SK-N-SH (cell line): ENCODE results near the gene ASTN2. TPM values are rescaled to one million over a fixed set of nuclear protein-coding genes. Genes with fewer than 3 reads are reported as not detected.

Experiments
- CTCF ChIA-PET: fragments of 300-600, 350-600 bp; formaldehyde crosslinking; extraction: SDS; loops from one replicate; lab custom pipeline; 2021; lab: Yijun Ruan, JAX
- POLR2A ChIA-PET: fragments of 350-600 bp; sonication (Branson Sonifier 250); formaldehyde crosslinking; extraction: SDS; loops from one replicate; lab custom pipeline; 2020; ENCODE audit warnings: antibody characterized with exemption, inconsistent platforms; lab: Yijun Ruan, JAX
- DNase-seq: peaks from one replicate; pipeline ENCODE4 v3.0.0; 2012
- H2AFZ ChIP-seq: fragments of 200-600 bp; sonication (generic); 2 replicates; pipeline ENCODE4 v1.8.1; 2016; ENCODE audit warnings: antibody characterized with exemption, mild to moderate bottlenecking, low read depth
- H3F3A ChIP-seq: fragments of 200-600 bp; sonication (generic); replicated peaks from 2 replicates; pipeline ENCODE3; 2016; ENCODE audit warnings: antibody characterized with exemption, mild to moderate bottlenecking; ENCODE audit not compliant: insufficient read depth
- H3K27ac ChIP-seq, 2 experiments: fragments of 200-500 bp in 1 of 2; fragments of 200-600 bp in 1 of 2; sonication (Bioruptor generic) in 1 of 2; sonication (generic), shearing (Covaris generic) in 1 of 2; 2 replicates each; pipeline versions ENCODE4 v1.5.1 to v1.6.1; 2014 to 2016; ENCODE audit warnings: low read depth in 2 of 2, inconsistent platforms in 1 of 2, low read length in 1 of 2, mild to moderate bottlenecking in 1 of 2, mixed read lengths in 1 of 2
- H3K27me3 ChIP-seq: fragments of 200-600 bp; sonication (generic), shearing (Covaris generic); 2 replicates; pipeline ENCODE4 v1.6.1; 2016; ENCODE audit warnings: mixed run types; ENCODE audit not compliant: insufficient read depth
- H3K36me3 ChIP-seq, 2 experiments: fragments of 200-500 bp in 1 of 2; fragments of 200-600 bp in 1 of 2; sonication (Bioruptor generic) in 1 of 2; sonication (generic) in 1 of 2; replicated peaks in 1 of 2; 2 replicates each; pipeline versions ENCODE3 to v1.5.1; 2014 to 2016; ENCODE audit warnings: low read length in 1 of 2, mild to moderate bottlenecking in 1 of 2; ENCODE audit not compliant: insufficient read depth in 2 of 2, control insufficient read depth in 1 of 2
- H3K4me1 ChIP-seq, 2 experiments: fragments of 200-500 bp in 1 of 2; fragments of 200-600 bp in 1 of 2; sonication (Bioruptor generic) in 1 of 2; sonication (generic), shearing (Covaris generic) in 1 of 2; 2 replicates each; pipeline versions ENCODE4 v1.5.1 to v1.6.1; 2014 to 2016; ENCODE audit warnings: low read depth in 1 of 2, low read length in 1 of 2, mixed run types in 1 of 2; ENCODE audit not compliant: insufficient read depth in 2 of 2, control insufficient read depth in 1 of 2
- H3K4me2 ChIP-seq: fragments of 200-600 bp; sonication (generic), shearing (Covaris generic); 2 replicates; pipeline ENCODE4 v1.6.1; 2017; ENCODE audit warnings: mixed run types
- H3K4me3 ChIP-seq, 2 experiments: fragments of 200-500 bp in 1 of 2; fragments of 200-600 bp in 1 of 2; sonication (Bioruptor generic) in 1 of 2; sonication (generic), shearing (Covaris generic) in 1 of 2; 2 replicates each; pipeline versions ENCODE4 v1.5.1 to v1.8.1; 2014 to 2016; ENCODE audit warnings: low read depth in 2 of 2, inconsistent platforms in 1 of 2, low read length in 1 of 2, mild to moderate bottlenecking in 1 of 2, mixed read lengths in 1 of 2, moderate library complexity in 1 of 2
- H3K79me2 ChIP-seq: fragments of 200-600 bp; sonication (generic); 2 replicates; pipeline ENCODE4 v1.8.1; 2017; ENCODE audit warnings: mild to moderate bottlenecking; ENCODE audit not compliant: insufficient read depth
- H3K9ac ChIP-seq: fragments of 200-600 bp; sonication (generic); 2 replicates; pipeline ENCODE4 v1.6.1; 2017; ENCODE audit warnings: mixed run types
- H3K9me2 ChIP-seq: fragments of 200-600 bp; sonication (generic); 2 replicates; pipeline ENCODE4 v1.6.1; 2017; ENCODE audit warnings: mixed run types
- H3K9me3 ChIP-seq: fragments of 200-600 bp; sonication (generic); 2 replicates; pipeline ENCODE4 v1.6.1; 2017; ENCODE audit warnings: mixed run types, mild to moderate bottlenecking, moderate library complexity
- H4K20me1 ChIP-seq: fragments of 200-600 bp; sonication (generic); 2 replicates; pipeline ENCODE4 v1.6.1; 2017; ENCODE audit warnings: mild to moderate bottlenecking, mixed run types; ENCODE audit not compliant: insufficient read depth
- CTCF ChIP-seq: fragments of 200-600 bp; sonication (generic); IDR thresholded peaks from 2 replicates; pipeline ENCODE4 v1.6.1; 2017; ENCODE audit warnings: antibody characterized with exemption, mild to moderate bottlenecking, moderate library complexity
- ELF1 ChIP-seq: IDR thresholded peaks from 2 replicates; pipeline ENCODE4 v1.4.0; 2012
- EZH2phosphoT487 ChIP-seq: fragments of 200-600 bp; sonication (generic); IDR thresholded peaks from 2 replicates; pipeline ENCODE4 v1.6.1; 2017; ENCODE audit warnings: low read depth, mixed run types, mild to moderate bottlenecking, antibody characterized with exemption, moderate library complexity, borderline replicate concordance
- FOXJ3 ChIP-seq: sonication (generic); formaldehyde crosslinking; IDR thresholded peaks from 2 replicates; pipeline ENCODE4 v1.5.1; 2020; ENCODE audit warnings: mild to moderate bottlenecking, missing genetic modification reagents
- FOXM1 ChIP-seq: IDR thresholded peaks from 2 replicates; pipeline ENCODE4 v1.4.0; 2012; ENCODE audit warnings: low read depth, mild to moderate bottlenecking
- GABPA ChIP-seq: IDR thresholded peaks from 2 replicates; pipeline ENCODE4 v1.4.0; 2012; ENCODE audit warnings: low read depth, mild to moderate bottlenecking
- IRF3 ChIP-seq: fragments of 150-350 bp; IDR thresholded peaks from 2 replicates; pipeline ENCODE4 v1.6.1; 2016; ENCODE audit warnings: mild to moderate bottlenecking, low read depth, low read length
- JUND ChIP-seq: IDR thresholded peaks from 2 replicates; pipeline ENCODE4 v1.4.0; 2012
- MEF2A ChIP-seq: IDR thresholded peaks from 2 replicates; pipeline ENCODE4 v1.4.0; 2012; ENCODE audit warnings: low read depth, borderline replicate concordance
- MXI1 ChIP-seq: IDR thresholded peaks from 2 replicates; pipeline ENCODE4 v1.6.1; 2012; ENCODE audit warnings: mild to moderate bottlenecking, low read depth, low read length, improper control_type of control experiment
- NFIC ChIP-seq: IDR thresholded peaks from 2 replicates; pipeline ENCODE4 v1.4.0; 2012; ENCODE audit warnings: borderline replicate concordance
- NRF1 ChIP-seq: IDR thresholded peaks from 2 replicates; pipeline ENCODE4 v1.6.1; 2012; ENCODE audit warnings: low read depth, mild to moderate bottlenecking, low read length
- POLR2AphosphoS5 ChIP-seq: IDR thresholded peaks from 2 replicates; pipeline ENCODE4 v1.6.1; 2012; ENCODE audit warnings: low read depth, low read length
- RCOR1 ChIP-seq: fragments of 150-350 bp; IDR thresholded peaks from 2 replicates; pipeline ENCODE4 v1.6.1; 2017; ENCODE audit warnings: antibody characterized with exemption, low read length
- REST ChIP-seq: IDR thresholded peaks from 2 replicates; pipeline ENCODE4 v1.6.1; 2012; ENCODE audit warnings: mild to moderate bottlenecking, low read depth, low read length, moderate library complexity
- RXRA ChIP-seq: IDR thresholded peaks from 2 replicates; pipeline ENCODE4 v1.4.0; 2012; ENCODE audit warnings: low read depth, mild to moderate bottlenecking, borderline replicate concordance
- SIN3A ChIP-seq: IDR thresholded peaks from 2 replicates; pipeline ENCODE4 v1.6.1; 2012; ENCODE audit warnings: low read depth, mild to moderate bottlenecking, low read length, moderate library complexity, borderline replicate concordance
- SMC3 ChIP-seq: IDR thresholded peaks from 2 replicates; pipeline ENCODE4 v1.6.1; 2012; ENCODE audit warnings: low read depth, low read length, improper control_type of control experiment
- TAF1 ChIP-seq: IDR thresholded peaks from 2 replicates; pipeline ENCODE4 v1.6.1; 2012; ENCODE audit warnings: low read depth, mild to moderate bottlenecking, low read length, moderate library complexity, borderline replicate concordance
- USF2 ChIP-seq: fragments of 150-350 bp; IDR thresholded peaks from 2 replicates; pipeline ENCODE4 v1.6.1; 2017; ENCODE audit warnings: antibody characterized with exemption, low read length, low read depth, borderline replicate concordance
- WGBS: methylation state at CpG from one replicate; pipeline ENCODE4 v1.1.6; 2017; ENCODE audit warnings: low lambda C conversion rate; 5-methylcytosine and 5-hydroxymethylcytosine counted together
- polyA plus RNA-seq, 3 experiments: library from polyadenylated mRNA; depleted of rRNA; stranded (reverse); fragments of >200 nt; gene quantifications; 2 replicates each; pipeline ENCODE4 v1.2.3, GENCODE V29; 2012

Gene ASTN2
- polyA plus RNA-seq, 1 of the 3 experiments (the other 2 are of a cell fraction): 6.6 TPM

- Histone ChIP-seq H3K27me3 (no peaks in the 10 kb centered on the region), H3K9me3 (no peaks in the 10 kb centered on the region), H2AFZ (no peak overlapping the region), H4K20me1 (no peaks in the 10 kb centered on the region), H3K27ac (no peak overlapping the region), H3K9me2 (no peaks in the 10 kb centered on the region), H3K9ac (no peak overlapping the region), H3K79me2 (no peaks in the 10 kb centered on the region), H3K4me2 (no peak overlapping the region)
- POLR2A ChIA-PET: no interaction called here
- CTCF ChIA-PET: no interaction called here
- TF ChIP-seq TAF1 (no peak), ELF1 (no peak)
- TF ChIP-seq, all 33 proteins: peak for 0
- Histone ChIP-seq H3F3A (no peaks in the 10 kb centered on the region), H3K4me1 (no peaks in the 10 kb centered on the region), H3K36me3 (peaks cover 0 to 12% of the 10 kb centered on the region in 2 experiments), H3K4me3 (no peak overlapping the region)
- WGBS: 81% methylated on average over 8 of the region's 11 CpGs
- DNase-seq: no peak
Measured at GRCh38 chr9:116437411-116438370, 977.2 kb downstream of the ASTN2 start.

- no peak for DNase-seq
- CTCF ChIA-PET: no interaction called here
- TF ChIP-seq MEF2A (no peak), SIN3A (no peak), CTCF (no peak), POLR2AphosphoS5 (no peak), IRF3 (no peak), NRF1 (no peak), GABPA (no peak), NFIC (no peak), FOXM1 (no peak), REST (no peak), USF2 (no peak), SMC3 (no peak), FOXJ3 (no peak), RCOR1 (no peak), JUND (no peak), RXRA (no peak), EZH2phosphoT487 (no peak), MXI1 (no peak)
- TF ChIP-seq, all 33 proteins: peak for 0
- Histone ChIP-seq H3K27me3 (no peaks in the 10 kb centered on the region), H3K27ac (no peak overlapping the region), H3K4me1 (no peaks in the 10 kb centered on the region), H3F3A (no peaks in the 10 kb centered on the region), H3K9ac (no peak overlapping the region), H3K4me3 (no peak overlapping the region), H3K79me2 (no peaks in the 10 kb centered on the region), H3K36me3 (peaks cover 0 to 12% of the 10 kb centered on the region in 2 experiments), H4K20me1 (no peaks in the 10 kb centered on the region), H3K4me2 (no peak overlapping the region), H2AFZ (no peak overlapping the region), H3K9me2 (no peaks in the 10 kb centered on the region), H3K9me3 (no peaks in the 10 kb centered on the region)
- 70% methylated on average over 1 of the region's 1 CpG for WGBS
- POLR2A ChIA-PET: no interaction called here
Measured at GRCh38 chr9:116436121-116436520, 978.7 kb downstream of the ASTN2 start.
